ENCODE measurements around the gene FIGNL2. TPM values are rescaled to one million over a fixed set of nuclear protein-coding genes. Genes with fewer than 3 reads are reported as not detected.

FIGNL2 gene
- total RNA-seq, 1 donor from 2014 or later: 6.7 TPM

GRCh38 chr12:51879102-51879501 lies 30.6 kb upstream of the FIGNL2 start:
- H3K9me3 Mint-ChIP-seq (ENCODE audit: unreplicated experiment): no peaks in the 10 kb centered on the region
- peaks cover 10% of the 10 kb centered on the region for H3K27me3 Mint-ChIP-seq (ENCODE audit: low read depth, unreplicated experiment)
- H3K36me3 Mint-ChIP-seq (ENCODE audit: low read depth, unreplicated experiment): no peaks in the 10 kb centered on the region
- no peaks in the 10 kb centered on the region for H4K20me1 ChIP-seq (ENCODE audit: insufficient read depth, low read length)
- H3K4me2 ChIP-seq (ENCODE audit: low read length): no peak overlapping the region
- no peaks in the 10 kb centered on the region for H3K79me2 ChIP-seq (ENCODE audit: insufficient read depth, low read length)
- no peak for FAIRE-seq
- no peak overlapping the region for H2AFZ ChIP-seq (ENCODE audit: low read depth, low read length)
- H3K36me3 ChIP-seq (ENCODE audit: insufficient read depth, low read length): no peaks in the 10 kb centered on the region
- peaks cover 3% of the 10 kb centered on the region for H3K4me1 ChIP-seq (ENCODE audit: insufficient read depth, low read length)
- H3K9ac ChIP-seq (ENCODE audit: low read length): no peak overlapping the region
- TF ChIP-seq CTCF (IDR thresholded peaks at IDR 0.05; ENCODE audit: insufficient read depth, low read depth, low read length): no peak
- no peak for TF ChIP-seq EZH2 (IDR thresholded peaks at IDR 0.05; ENCODE audit: insufficient read depth, low read length)
- no peaks in the 10 kb centered on the region for H3K27me3 ChIP-seq (ENCODE audit: insufficient read depth, low read length)
- no peak overlapping the region for H3K27ac ChIP-seq (ENCODE audit: low read depth, low read length)
- no peak for DNase-seq (ENCODE audit: low read depth)
- H3K4me3 ChIP-seq (ENCODE audit: insufficient read depth, low read depth, low read length): no peak overlapping the region
- no peaks in the 10 kb centered on the region for H3K4me1 Mint-ChIP-seq (ENCODE audit: low read depth, unreplicated experiment)
- H3K27ac Mint-ChIP-seq (ENCODE audit: unreplicated experiment): no peak overlapping the region
- no peaks in the 10 kb centered on the region for H3K9me3 ChIP-seq (ENCODE audit: insufficient read depth, low read depth, low read length)
- H3K4me3 Mint-ChIP-seq (ENCODE audit: unreplicated experiment): no peak overlapping the region

GRCh38 chr12:51874486-51874885 lies 26.0 kb upstream of the FIGNL2 start:
- Mint-ChIP-seq H3K27ac (ENCODE audit: unreplicated experiment) (no peak overlapping the region), H3K27me3 (ENCODE audit: low read depth, unreplicated experiment) (peaks cover 39% of the 10 kb centered on the region), H3K4me3 (ENCODE audit: unreplicated experiment) (no peak overlapping the region), H3K36me3 (ENCODE audit: low read depth, unreplicated experiment) (no peaks in the 10 kb centered on the region), H3K9me3 (ENCODE audit: unreplicated experiment) (no peaks in the 10 kb centered on the region), H3K4me1 (ENCODE audit: low read depth, unreplicated experiment) (peaks cover 10% of the 10 kb centered on the region)
- Histone ChIP-seq H3K9ac (ENCODE audit: low read length) (no peak overlapping the region), H2AFZ (ENCODE audit: low read depth, low read length) (no peak overlapping the region), H3K4me2 (ENCODE audit: low read length) (no peak overlapping the region), H3K79me2 (ENCODE audit: insufficient read depth, low read length) (no peaks in the 10 kb centered on the region), H3K36me3 (ENCODE audit: insufficient read depth, low read length) (no peaks in the 10 kb centered on the region), H4K20me1 (ENCODE audit: insufficient read depth, low read length) (no peaks in the 10 kb centered on the region), H3K4me1 (ENCODE audit: insufficient read depth, low read length) (peaks cover 6% of the 10 kb centered on the region), H3K4me3 (ENCODE audit: insufficient read depth, low read depth, low read length) (no peak overlapping the region), H3K9me3 (ENCODE audit: insufficient read depth, low read depth, low read length) (no peaks in the 10 kb centered on the region), H3K27ac (ENCODE audit: low read depth, low read length) (no peak overlapping the region), H3K27me3 (ENCODE audit: insufficient read depth, low read length) (peaks cover 2% of the 10 kb centered on the region)
- DNase-seq (ENCODE audit: low read depth): no peak
- no peak for FAIRE-seq
- TF ChIP-seq CTCF (IDR thresholded peaks at IDR 0.05; ENCODE audit: insufficient read depth, low read depth, low read length) (no peak), EZH2 (IDR thresholded peaks at IDR 0.05; ENCODE audit: insufficient read depth, low read length) (no peak)

- H3K79me2 ChIP-seq (ENCODE audit: insufficient read depth, low read length): no peaks in the 10 kb centered on the region
- no peak overlapping the region for H3K4me2 ChIP-seq (ENCODE audit: low read length)
- H3K27ac ChIP-seq (ENCODE audit: low read depth, low read length): no peak overlapping the region
- FAIRE-seq (no peak), DNase-seq (ENCODE audit: low read depth) (peak; percentile 29)
- no peaks in the 10 kb centered on the region for H3K9me3 ChIP-seq (ENCODE audit: insufficient read depth, low read depth, low read length)
- peaks cover 2% of the 10 kb centered on the region for H3K27me3 ChIP-seq (ENCODE audit: insufficient read depth, low read length)
- peaks cover 9% of the 10 kb centered on the region for H3K4me1 ChIP-seq (ENCODE audit: insufficient read depth, low read length)
- H3K36me3 ChIP-seq (ENCODE audit: insufficient read depth, low read length): no peaks in the 10 kb centered on the region
- H3K27me3 Mint-ChIP-seq (ENCODE audit: low read depth, unreplicated experiment): peaks cover 39% of the 10 kb centered on the region
- peaks cover 10% of the 10 kb centered on the region for H3K4me1 Mint-ChIP-seq (ENCODE audit: low read depth, unreplicated experiment)
- no peak overlapping the region for H3K9ac ChIP-seq (ENCODE audit: low read length)
- no peak overlapping the region for H3K27ac Mint-ChIP-seq (ENCODE audit: unreplicated experiment)
- H3K9me3 Mint-ChIP-seq (ENCODE audit: unreplicated experiment): no peaks in the 10 kb centered on the region
- H4K20me1 ChIP-seq (ENCODE audit: insufficient read depth, low read length): no peaks in the 10 kb centered on the region
- H3K4me3 Mint-ChIP-seq (ENCODE audit: unreplicated experiment): no peak overlapping the region
- TF ChIP-seq EZH2 (IDR thresholded peaks at IDR 0.05; ENCODE audit: insufficient read depth, low read length) (no peak), CTCF (IDR thresholded peaks at IDR 0.05; ENCODE audit: insufficient read depth, low read depth, low read length) (no peak)
- H2AFZ ChIP-seq (ENCODE audit: low read depth, low read length): no peak overlapping the region
- no peak overlapping the region for H3K4me3 ChIP-seq (ENCODE audit: insufficient read depth, low read depth, low read length)
- H3K36me3 Mint-ChIP-seq (ENCODE audit: low read depth, unreplicated experiment): no peaks in the 10 kb centered on the region
Observed at GRCh38 chr12:51874000-51874399, 25.5 kb upstream of the FIGNL2 start.
